ENCODE results near the gene PMP22. TPM values are rescaled to one million over a fixed set of nuclear protein-coding genes. Genes with fewer than 3 reads are reported as not detected.

PMP22 gene
- total RNA-seq, 1 experiment from 2014 or later: 28.7 TPM

DNA sequence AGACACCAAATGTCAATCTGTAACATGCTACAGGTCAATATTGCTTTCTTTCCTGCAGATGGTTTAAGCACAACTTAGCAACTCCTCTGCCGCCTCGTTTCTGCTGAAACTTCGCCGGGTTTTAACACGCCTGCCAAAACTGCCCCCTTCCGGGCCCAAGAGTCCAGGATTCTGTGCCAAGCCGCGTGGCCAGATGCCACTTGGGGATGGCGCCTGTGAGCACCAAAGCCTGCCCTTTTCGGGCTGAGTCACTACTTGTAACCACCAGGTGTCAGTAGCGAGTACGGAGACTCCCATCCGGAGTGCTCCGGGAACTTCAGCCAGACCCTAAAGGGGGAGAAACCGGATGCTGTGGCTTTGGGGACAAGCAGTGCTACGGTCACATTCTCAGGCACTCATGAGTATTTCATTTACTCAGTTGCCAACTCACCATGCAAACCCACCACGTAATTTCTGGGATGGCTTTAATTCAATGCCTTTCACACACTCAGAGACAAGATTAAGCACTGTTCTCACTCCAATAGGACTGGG, 7.8 kb downstream of the PMP22 start:
- Histone ChIP-seq H4K20me1 (ENCODE audit: insufficient read depth) (no peaks in the 10 kb centered on the region), H3K9me2 (ENCODE audit: insufficient read depth) (no peaks in the 10 kb centered on the region), H3K4me2 (ENCODE audit: low read length) (peak overlapping the region; percentile 58), H3K9me3 (ENCODE audit: control insufficient read depth in 1 of 2, insufficient read depth in 1 of 2, low read depth in 1 of 2, low read length in 2 of 2) (no peaks in the 10 kb centered on the region), H3K79me2 (ENCODE audit: insufficient read depth, low read length) (peaks cover 44% of the 10 kb centered on the region), H3K4me1 (ENCODE audit: control insufficient read depth in 1 of 2, insufficient read depth in 2 of 2, low read length in 2 of 2) (peaks cover 13 to 34% of the 10 kb centered on the region in 2 experiments; a peak in 3 of 4 replicates), H3K4me3 (replicated peaks in 1 of 2; ENCODE audit: low read depth in 1 of 2, low read length in 2 of 2) (no peak overlapping the region), H3K27me3 (ENCODE audit: insufficient read depth, low read length) (no peaks in the 10 kb centered on the region), H3K36me3 (ENCODE audit: control insufficient read depth in 1 of 2, insufficient read depth in 2 of 2, low read length in 2 of 2) (peaks cover 3 to 15% of the 10 kb centered on the region in 2 experiments; a peak in 2 of 4 replicates), H3K9ac (ENCODE audit: low read length) (peak overlapping the region; percentile 27; the same call in 1 of the 2 replicates), H2AFZ (ENCODE audit: low read depth, low read length, poor library complexity, severe bottlenecking) (no peak overlapping the region), H3K27ac (ENCODE audit: low read depth, low read length) (0 out of 2 replicates have a peak overlapping the region, but pooled peaks have one; percentile 8)
- no TSS peak for BruUV-seq (replicated peaks)
- DNase-seq (ENCODE audit: low read depth, low spot score) (peak; percentile 59), ATAC-seq (peak; percentile 68)
- CTCF ChIA-PET: interaction anchor here (0.9 to 8.6 kb wide), 6 partner anchors 9 to 246 kb away, joined by 3 to 77 read pairs (median 4); no protein-coding TSS in a partner anchor
- RAD21 ChIA-PET (ENCODE audit: low non-redundant PET in 1 of 2, low total read pairs in 2 of 2, uncharacterized antibody in 2 of 2, unreplicated experiment in 2 of 2): interaction anchor here (0.9 to 1.2 kb wide), 3 partner anchors 151 to 246 kb away, joined by 3 read pairs; no protein-coding TSS in a partner anchor
- TF ChIP-seq ZNF274 (IDR thresholded peaks at IDR 0.05; ENCODE audit: low read depth, low read length): no peak
- TF ChIP-seq, protein P1, sequence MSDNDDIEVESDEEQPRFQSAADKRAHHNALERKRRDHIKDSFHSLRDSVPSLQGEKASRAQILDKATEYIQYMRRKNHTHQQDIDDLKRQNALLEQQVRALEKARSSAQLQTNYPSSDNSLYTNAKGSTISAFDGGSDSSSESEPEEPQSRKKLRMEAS (IDR thresholded peaks at IDR 0.05): peak; percentile 91
- TF ChIP-seq CBX3 (IDR thresholded peaks at IDR 0.05; ENCODE audit: low read depth): peak; percentile 52; the same call in 1 of the 2 replicates
- peak; percentile 47; the same call in 1 of the 2 replicates for TF ChIP-seq SRF (IDR thresholded peaks at IDR 0.05; ENCODE audit: low read depth)
- TF ChIP-seq SIN3A (IDR thresholded peaks at IDR 0.05; ENCODE audit: low read depth): no peak
- TF ChIP-seq YY1 (IDR thresholded peaks at IDR 0.05; ENCODE audit: extremely low read depth, insufficient replicate concordance, low read depth, low read length): peak; percentile 83
- TF ChIP-seq ZFX (IDR thresholded peaks at IDR 0.05): no peak
- TF ChIP-seq, protein P2, sequence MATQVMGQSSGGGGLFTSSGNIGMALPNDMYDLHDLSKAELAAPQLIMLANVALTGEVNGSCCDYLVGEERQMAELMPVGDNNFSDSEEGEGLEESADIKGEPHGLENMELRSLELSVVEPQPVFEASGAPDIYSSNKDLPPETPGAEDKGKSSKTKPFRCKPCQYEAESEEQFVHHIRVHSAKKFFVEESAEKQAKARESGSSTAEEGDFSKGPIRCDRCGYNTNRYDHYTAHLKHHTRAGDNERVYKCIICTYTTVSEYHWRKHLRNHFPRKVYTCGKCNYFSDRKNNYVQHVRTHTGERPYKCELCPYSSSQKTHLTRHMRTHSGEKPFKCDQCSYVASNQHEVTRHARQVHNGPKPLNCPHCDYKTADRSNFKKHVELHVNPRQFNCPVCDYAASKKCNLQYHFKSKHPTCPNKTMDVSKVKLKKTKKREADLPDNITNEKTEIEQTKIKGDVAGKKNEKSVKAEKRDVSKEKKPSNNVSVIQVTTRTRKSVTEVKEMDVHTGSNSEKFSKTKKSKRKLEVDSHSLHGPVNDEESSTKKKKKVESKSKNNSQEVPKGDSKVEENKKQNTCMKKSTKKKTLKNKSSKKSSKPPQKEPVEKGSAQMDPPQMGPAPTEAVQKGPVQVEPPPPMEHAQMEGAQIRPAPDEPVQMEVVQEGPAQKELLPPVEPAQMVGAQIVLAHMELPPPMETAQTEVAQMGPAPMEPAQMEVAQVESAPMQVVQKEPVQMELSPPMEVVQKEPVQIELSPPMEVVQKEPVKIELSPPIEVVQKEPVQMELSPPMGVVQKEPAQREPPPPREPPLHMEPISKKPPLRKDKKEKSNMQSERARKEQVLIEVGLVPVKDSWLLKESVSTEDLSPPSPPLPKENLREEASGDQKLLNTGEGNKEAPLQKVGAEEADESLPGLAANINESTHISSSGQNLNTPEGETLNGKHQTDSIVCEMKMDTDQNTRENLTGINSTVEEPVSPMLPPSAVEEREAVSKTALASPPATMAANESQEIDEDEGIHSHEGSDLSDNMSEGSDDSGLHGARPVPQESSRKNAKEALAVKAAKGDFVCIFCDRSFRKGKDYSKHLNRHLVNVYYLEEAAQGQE (IDR thresholded peaks at IDR 0.05; ENCODE audit: low read depth): no peak
- no peak for TF ChIP-seq EZH2phosphoT487 (IDR thresholded peaks at IDR 0.05; ENCODE audit: borderline replicate concordance)
- peak; percentile 56 for TF ChIP-seq RAD21 (IDR thresholded peaks at IDR 0.05; ENCODE audit: low read depth)
- TF ChIP-seq CEBPB (IDR thresholded peaks at IDR 0.05; ENCODE audit: low read depth): no peak
- peak; percentile 21; the same call in 1 of the 2 replicates for TF ChIP-seq POLR2AphosphoS5 (IDR thresholded peaks at IDR 0.05; ENCODE audit: low read depth, low read length)
- TF ChIP-seq, protein P3, sequence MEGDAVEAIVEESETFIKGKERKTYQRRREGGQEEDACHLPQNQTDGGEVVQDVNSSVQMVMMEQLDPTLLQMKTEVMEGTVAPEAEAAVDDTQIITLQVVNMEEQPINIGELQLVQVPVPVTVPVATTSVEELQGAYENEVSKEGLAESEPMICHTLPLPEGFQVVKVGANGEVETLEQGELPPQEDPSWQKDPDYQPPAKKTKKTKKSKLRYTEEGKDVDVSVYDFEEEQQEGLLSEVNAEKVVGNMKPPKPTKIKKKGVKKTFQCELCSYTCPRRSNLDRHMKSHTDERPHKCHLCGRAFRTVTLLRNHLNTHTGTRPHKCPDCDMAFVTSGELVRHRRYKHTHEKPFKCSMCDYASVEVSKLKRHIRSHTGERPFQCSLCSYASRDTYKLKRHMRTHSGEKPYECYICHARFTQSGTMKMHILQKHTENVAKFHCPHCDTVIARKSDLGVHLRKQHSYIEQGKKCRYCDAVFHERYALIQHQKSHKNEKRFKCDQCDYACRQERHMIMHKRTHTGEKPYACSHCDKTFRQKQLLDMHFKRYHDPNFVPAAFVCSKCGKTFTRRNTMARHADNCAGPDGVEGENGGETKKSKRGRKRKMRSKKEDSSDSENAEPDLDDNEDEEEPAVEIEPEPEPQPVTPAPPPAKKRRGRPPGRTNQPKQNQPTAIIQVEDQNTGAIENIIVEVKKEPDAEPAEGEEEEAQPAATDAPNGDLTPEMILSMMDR (IDR thresholded peaks at IDR 0.05 in 2 of 3, conservative IDR thresholded peaks at IDR 0.05 in 1 of 3; ENCODE audit: borderline replicate concordance in 1 of 3, insufficient read depth in 1 of 3, low read depth in 2 of 3, low read length in 2 of 3): peak; percentile 81 to 92 (median 91)
- POLR2A ChIA-PET: interaction anchor here (0.9 kb wide), 1 partner anchor 9 kb away, joined by 3 read pairs; no protein-coding TSS in a partner anchor
- intact Hi-C loops (cut with micrococcal nuclease): loop anchor here (5.0 kb wide), 1 partner anchor 690 kb away; the partner anchor contains the start of gene ADORA2B

Measured in HCT116 (cell line).